ENCODE data around the gene PCDH10. TPM values are rescaled to one million over a fixed set of nuclear protein-coding genes. Genes with fewer than 3 reads are reported as not detected.

Gene PCDH10
- total and polyA plus RNA-seq, 12 donors, result 0.01 to 0.20 (median 0.09) TPM; not detected in 3

GRCh38 chr4:133160853-133161252 lies 11.8 kb downstream of the PCDH10 start:
- Histone ChIP-seq H3K4me1 (no peaks in the 10 kb centered on the region), H3K36me3 (no peaks in the 10 kb centered on the region), H3K27ac (no peak overlapping the region), H3K9me3 (no peaks in the 10 kb centered on the region), H3K4me3 (no peak overlapping the region), H3K27me3 (peaks cover 0 to 12% (median 0%) of the 10 kb centered on the region in 7 donors)
- DNase-seq (no peak), ATAC-seq (no peak)
- TF ChIP-seq CTCF (IDR thresholded peaks at IDR 0.05), result no peak
- 79 to 83% methylated on average over 3 of the region's 3 CpGs for WGBS, 2 donors
- intact Hi-C loops (cut with DNase I), result no loop called here

GRCh38 chr4:133161570-133162295 lies 12.6 kb downstream of the PCDH10 start:
- H3K4me1 ChIP-seq, result no peaks in the 10 kb centered on the region
- intact Hi-C loops (cut with DNase I), result no loop called here
- peaks cover 0 to 11% (median 0%) of the 10 kb centered on the region in 7 donors for H3K27me3 ChIP-seq
- no peak overlapping the region for H3K4me3 ChIP-seq
- WGBS, 2 donors, result 81 to 91% methylated on average over 2 of the region's 2 CpGs
- DNase-seq, result no peak
- ATAC-seq, result no peak
- no peaks in the 10 kb centered on the region for H3K9me3 ChIP-seq
- no peak overlapping the region for H3K27ac ChIP-seq
- no peak for TF ChIP-seq CTCF (IDR thresholded peaks at IDR 0.05)
- no peaks in the 10 kb centered on the region for H3K36me3 ChIP-seq

- no peak overlapping the region for H3K27ac ChIP-seq
- ATAC-seq (no peak), DNase-seq (no peak)
- H3K36me3 ChIP-seq, result no peaks in the 10 kb centered on the region
- H3K9me3 ChIP-seq, result no peaks in the 10 kb centered on the region
- 76 to 82% methylated on average over 8 of the region's 8 CpGs for WGBS, 2 donors
- no peak for TF ChIP-seq CTCF (IDR thresholded peaks at IDR 0.05)
- H3K27me3 ChIP-seq, result peaks cover 0 to 5% (median 0%) of the 10 kb centered on the region in 7 donors
- intact Hi-C loops (cut with DNase I), result no loop called here
- H3K4me1 ChIP-seq, result no peaks in the 10 kb centered on the region
- no peak overlapping the region for H3K4me3 ChIP-seq
Observed at GRCh38 chr4:133162941-133163340, 13.8 kb downstream of the PCDH10 start.

- Histone ChIP-seq H3K27me3 (no peaks in the 10 kb centered on the region), H3K4me3 (no peak overlapping the region), H3K36me3 (no peaks in the 10 kb centered on the region), H3K4me1 (no peaks in the 10 kb centered on the region), H3K9me3 (no peaks in the 10 kb centered on the region), H3K27ac (no peak overlapping the region)
- ATAC-seq (no peak), DNase-seq (no peak)
- 74 to 84% methylated on average over 2 of the region's 2 CpGs for WGBS, 2 donors
- intact Hi-C loops (cut with DNase I), result no loop called here
- no peak for TF ChIP-seq CTCF (IDR thresholded peaks at IDR 0.05)
Observed at GRCh38 chr4:133178956-133179355, 29.9 kb downstream of the PCDH10 start.
